ENCODE measurements around the gene PDZD7.
A peak's percentile ranks its signal among the peaks of the same experiment; 100 is the strongest.

DNA sequence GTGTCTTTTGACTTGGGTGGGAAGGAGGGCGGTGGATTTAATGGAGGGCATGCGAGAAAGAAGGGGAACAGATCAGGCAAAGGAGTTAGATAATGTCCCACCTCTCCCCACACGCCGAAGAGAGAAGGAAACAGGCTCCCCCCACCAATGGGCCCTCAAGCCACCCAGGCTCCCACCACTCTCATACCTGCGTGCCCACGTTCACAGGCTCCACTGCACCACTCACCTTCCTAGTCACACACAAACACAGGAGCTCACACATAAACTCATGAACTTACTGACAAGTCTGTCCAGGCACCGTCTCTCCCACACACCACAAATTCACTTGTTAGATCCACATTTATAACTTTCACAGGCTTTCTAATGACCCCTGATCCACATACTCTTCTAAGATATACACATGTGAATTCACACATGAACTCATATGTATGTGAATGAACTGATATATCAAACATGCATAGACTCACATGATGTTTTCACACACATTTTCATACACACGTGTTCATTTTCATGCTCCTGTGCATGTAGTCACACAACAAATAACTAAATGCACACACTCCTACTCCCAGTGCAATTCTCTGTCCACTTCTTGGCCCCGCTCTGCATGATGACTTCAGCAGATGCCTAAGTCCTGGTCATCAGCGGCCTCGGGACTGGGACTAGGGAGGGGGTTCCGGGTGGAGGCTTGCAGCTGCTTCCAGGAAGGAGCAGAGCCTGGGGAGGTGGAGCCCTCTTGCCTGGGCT is 29.8 kb downstream of the PDZD7 start:
- TF ChIP-seq, protein P1, sequence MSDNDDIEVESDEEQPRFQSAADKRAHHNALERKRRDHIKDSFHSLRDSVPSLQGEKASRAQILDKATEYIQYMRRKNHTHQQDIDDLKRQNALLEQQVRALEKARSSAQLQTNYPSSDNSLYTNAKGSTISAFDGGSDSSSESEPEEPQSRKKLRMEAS (IDR thresholded peaks at IDR 0.05; ENCODE audit: insufficient read depth, insufficient read length) = no peak
- TF ChIP-seq POLR2A (IDR thresholded peaks at IDR 0.05; ENCODE audit: low read depth, low read length) = peak; percentile 55
- no peak for TF ChIP-seq MYC (IDR thresholded peaks at IDR 0.05; ENCODE audit: low read depth, low read length)
- TF ChIP-seq EZH2 (IDR thresholded peaks at IDR 0.05; ENCODE audit: borderline replicate concordance, low read depth, low read length, severe bottlenecking) = no peak
- TF ChIP-seq, protein P2, sequence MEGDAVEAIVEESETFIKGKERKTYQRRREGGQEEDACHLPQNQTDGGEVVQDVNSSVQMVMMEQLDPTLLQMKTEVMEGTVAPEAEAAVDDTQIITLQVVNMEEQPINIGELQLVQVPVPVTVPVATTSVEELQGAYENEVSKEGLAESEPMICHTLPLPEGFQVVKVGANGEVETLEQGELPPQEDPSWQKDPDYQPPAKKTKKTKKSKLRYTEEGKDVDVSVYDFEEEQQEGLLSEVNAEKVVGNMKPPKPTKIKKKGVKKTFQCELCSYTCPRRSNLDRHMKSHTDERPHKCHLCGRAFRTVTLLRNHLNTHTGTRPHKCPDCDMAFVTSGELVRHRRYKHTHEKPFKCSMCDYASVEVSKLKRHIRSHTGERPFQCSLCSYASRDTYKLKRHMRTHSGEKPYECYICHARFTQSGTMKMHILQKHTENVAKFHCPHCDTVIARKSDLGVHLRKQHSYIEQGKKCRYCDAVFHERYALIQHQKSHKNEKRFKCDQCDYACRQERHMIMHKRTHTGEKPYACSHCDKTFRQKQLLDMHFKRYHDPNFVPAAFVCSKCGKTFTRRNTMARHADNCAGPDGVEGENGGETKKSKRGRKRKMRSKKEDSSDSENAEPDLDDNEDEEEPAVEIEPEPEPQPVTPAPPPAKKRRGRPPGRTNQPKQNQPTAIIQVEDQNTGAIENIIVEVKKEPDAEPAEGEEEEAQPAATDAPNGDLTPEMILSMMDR (IDR thresholded peaks at IDR 0.05; ENCODE audit: extremely low read depth in 1 of 2, insufficient read depth in 1 of 2, low read depth in 1 of 2, low read length in 2 of 2) = no peak
- no peak for TF ChIP-seq POLR2AphosphoS5 (IDR thresholded peaks at IDR 0.05; ENCODE audit: insufficient read depth, low read depth, low read length)

All from endothelial cell of umbilical vein (primary cell).